MM.1S (cell line): Measurements from ENCODE around the gene NME4.

Experiments used
- DNase-seq: peaks from one replicate; pipeline ENCODE4 v3.0.0-alpha.2; 2015
- H2AFZ ChIP-seq: fragments of 300-600 bp; sonication (generic); 2 replicates; pipeline ENCODE4 v1.6.0; 2016; ENCODE audit warnings: antibody characterized with exemption, low read length
- H3F3A ChIP-seq: fragments of 300-600 bp; sonication (generic); 2 replicates; pipeline ENCODE4 v1.6.1; 2016; ENCODE audit warnings: mild to moderate bottlenecking, antibody characterized with exemption, low read length, moderate library complexity, mixed read lengths; ENCODE audit not compliant: insufficient read depth
- H3K27ac ChIP-seq: fragments of 300-600 bp; sonication (generic); 2 replicates; pipeline ENCODE4 v1.5.1; 2016; ENCODE audit warnings: mild to moderate bottlenecking, low read length
- H3K27me3 ChIP-seq: fragments of 300-600 bp; sonication (generic); replicated peaks from 2 replicates; pipeline ENCODE4 v1.6.0; 2016; ENCODE audit warnings: low read length; ENCODE audit not compliant: insufficient read depth
- H3K36me3 ChIP-seq: fragments of 300-600 bp; sonication (generic); replicated peaks from 2 replicates; pipeline ENCODE4 v1.6.1; 2016; ENCODE audit warnings: mild to moderate bottlenecking, low read length, mixed read lengths; ENCODE audit not compliant: insufficient read depth
- H3K4me1 ChIP-seq: fragments of 300-600 bp; sonication (generic); 2 replicates; pipeline ENCODE4 v1.6.1; 2016; ENCODE audit warnings: low read length, mixed read lengths
- H3K4me2 ChIP-seq: fragments of 300-600 bp; sonication (generic); 2 replicates; pipeline ENCODE4 v1.6.0; 2016; ENCODE audit warnings: low read depth, low read length
- H3K4me3 ChIP-seq: fragments of 300-600 bp; sonication (generic); 2 replicates; pipeline ENCODE4 v1.5.1; 2016; ENCODE audit warnings: low read length, mixed read lengths
- H3K79me2 ChIP-seq: fragments of 300-600 bp; sonication (generic); 2 replicates; pipeline ENCODE4 v1.6.1; 2016; ENCODE audit warnings: mixed run types, low read length, mixed read lengths
- H3K9ac ChIP-seq: fragments of 300-600 bp; sonication (generic); 2 replicates; pipeline ENCODE4 v1.6.1; 2016; ENCODE audit warnings: low read length, mixed read lengths
- H3K9me2 ChIP-seq: fragments of 300-600 bp; sonication (generic); replicated peaks from 2 replicates; pipeline ENCODE4 v1.6.1; 2016; ENCODE audit warnings: mild to moderate bottlenecking, low read length, mixed read lengths; ENCODE audit not compliant: insufficient read depth
- H3K9me3 ChIP-seq: fragments of 300-600 bp; sonication (generic); replicated peaks from 2 replicates; pipeline ENCODE4 v1.6.1; 2016; ENCODE audit warnings: mild to moderate bottlenecking, low read length, mixed read lengths; ENCODE audit not compliant: insufficient read depth
- H4K20me1 ChIP-seq: fragments of 300-600 bp; sonication (generic); 2 replicates; pipeline ENCODE4 v1.6.1; 2016; ENCODE audit warnings: mild to moderate bottlenecking, low read length, moderate library complexity, mixed read lengths; ENCODE audit not compliant: insufficient read depth
- EZH2 ChIP-seq: fragments of 300-600 bp; sonication (generic); optimal IDR thresholded peaks from 2 replicates; pipeline ENCODE3; 2017; ENCODE audit warnings: low read depth, mild to moderate bottlenecking, antibody characterized with exemption, low read length, mixed read lengths
- EZH2phosphoT487 ChIP-seq: fragments of 300-600 bp; sonication (generic); IDR thresholded peaks from 2 replicates; pipeline ENCODE4 v1.6.1; 2018; ENCODE audit warnings: antibody characterized with exemption, low read length
- TF ChIP-seq, protein P1 (sequence below): fragments of 300-600 bp; sonication (generic); IDR thresholded peaks from 2 replicates; pipeline ENCODE4 v1.5.1; 2016; ENCODE audit warnings: antibody characterized with exemption, low read length, mixed read lengths

The NME4 gene

GRCh38 chr16:426115-426905, 29.3 kb downstream of the NME4 start:
- Histone ChIP-seq H3K79me2 (peaks cover 42% of the 10 kb centered on the region), H3K4me2 (peak overlapping the region; percentile 97), H3K27me3 (peaks cover 10% of the 10 kb centered on the region; the same call in 1 of the 2 replicates), H3K4me1 (peaks cover 12% of the 10 kb centered on the region), H3K9me3 (no peaks in the 10 kb centered on the region), H4K20me1 (no peaks in the 10 kb centered on the region), H3F3A (no peaks in the 10 kb centered on the region), H3K27ac (no peak overlapping the region), H3K4me3 (peak overlapping the region; percentile 72), H3K9me2 (no peaks in the 10 kb centered on the region), H3K36me3 (no peaks in the 10 kb centered on the region), H3K9ac (peak overlapping the region; percentile 40; the same call in 1 of the 2 replicates), H2AFZ (peak overlapping the region; percentile 46)
- TF ChIP-seq, protein P1, sequence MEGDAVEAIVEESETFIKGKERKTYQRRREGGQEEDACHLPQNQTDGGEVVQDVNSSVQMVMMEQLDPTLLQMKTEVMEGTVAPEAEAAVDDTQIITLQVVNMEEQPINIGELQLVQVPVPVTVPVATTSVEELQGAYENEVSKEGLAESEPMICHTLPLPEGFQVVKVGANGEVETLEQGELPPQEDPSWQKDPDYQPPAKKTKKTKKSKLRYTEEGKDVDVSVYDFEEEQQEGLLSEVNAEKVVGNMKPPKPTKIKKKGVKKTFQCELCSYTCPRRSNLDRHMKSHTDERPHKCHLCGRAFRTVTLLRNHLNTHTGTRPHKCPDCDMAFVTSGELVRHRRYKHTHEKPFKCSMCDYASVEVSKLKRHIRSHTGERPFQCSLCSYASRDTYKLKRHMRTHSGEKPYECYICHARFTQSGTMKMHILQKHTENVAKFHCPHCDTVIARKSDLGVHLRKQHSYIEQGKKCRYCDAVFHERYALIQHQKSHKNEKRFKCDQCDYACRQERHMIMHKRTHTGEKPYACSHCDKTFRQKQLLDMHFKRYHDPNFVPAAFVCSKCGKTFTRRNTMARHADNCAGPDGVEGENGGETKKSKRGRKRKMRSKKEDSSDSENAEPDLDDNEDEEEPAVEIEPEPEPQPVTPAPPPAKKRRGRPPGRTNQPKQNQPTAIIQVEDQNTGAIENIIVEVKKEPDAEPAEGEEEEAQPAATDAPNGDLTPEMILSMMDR: no peak
- TF ChIP-seq EZH2 (no peak), EZH2phosphoT487 (no peak)
- peak; percentile 10 for DNase-seq

DNA sequence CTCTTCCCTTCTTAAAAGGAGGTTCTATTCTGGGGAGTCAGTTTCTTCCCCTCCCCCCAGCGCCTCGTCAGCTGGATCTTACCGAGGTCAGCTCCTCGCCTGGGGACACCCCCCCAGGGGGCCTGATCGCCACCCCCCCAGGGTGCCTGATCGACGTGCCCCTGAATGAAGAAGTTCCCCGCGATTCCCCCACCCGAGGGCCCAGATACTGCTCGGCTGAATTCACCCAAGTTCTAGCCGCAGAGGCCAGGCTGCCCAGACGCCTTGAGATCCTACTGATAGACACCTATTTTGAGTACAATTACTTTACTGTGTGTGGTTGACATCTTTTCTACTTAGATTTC, 29.9 kb downstream of the NME4 start:
- H3K79me2 ChIP-seq: peaks cover 42% of the 10 kb centered on the region
- no peaks in the 10 kb centered on the region for H3K36me3 ChIP-seq
- H3K9me2 ChIP-seq: no peaks in the 10 kb centered on the region
- H3K9me3 ChIP-seq: no peaks in the 10 kb centered on the region
- H4K20me1 ChIP-seq: no peaks in the 10 kb centered on the region
- TF ChIP-seq, protein P1: no peak
- no peak for TF ChIP-seq EZH2
- TF ChIP-seq EZH2phosphoT487: no peak
- no peak for DNase-seq
- no peak overlapping the region for H3K27ac ChIP-seq
- no peak overlapping the region for H2AFZ ChIP-seq
- H3F3A ChIP-seq: no peaks in the 10 kb centered on the region
- peak overlapping the region; percentile 97 for H3K4me2 ChIP-seq
- peaks cover 10% of the 10 kb centered on the region; the same call in 1 of the 2 replicates for H3K27me3 ChIP-seq
- H3K4me1 ChIP-seq: peaks cover 12% of the 10 kb centered on the region
- H3K9ac ChIP-seq: peak overlapping the region; percentile 40; the same call in 1 of the 2 replicates
- peak overlapping the region; percentile 72; the same call in 1 of the 2 replicates for H3K4me3 ChIP-seq

GRCh38 chr16:427250-427649, 30.3 kb downstream of the NME4 start:
- TF ChIP-seq EZH2phosphoT487 (no peak), EZH2 (no peak)
- TF ChIP-seq, protein P1: no peak
- peaks cover 42% of the 10 kb centered on the region for H3K79me2 ChIP-seq
- DNase-seq: no peak
- no peaks in the 10 kb centered on the region for H4K20me1 ChIP-seq
- H3K9me3 ChIP-seq: no peaks in the 10 kb centered on the region
- no peaks in the 10 kb centered on the region for H3K36me3 ChIP-seq
- H2AFZ ChIP-seq: no peak overlapping the region
- H3K4me1 ChIP-seq: peaks cover 12% of the 10 kb centered on the region
- no peaks in the 10 kb centered on the region for H3F3A ChIP-seq
- peak overlapping the region; percentile 97 for H3K4me2 ChIP-seq
- H3K27ac ChIP-seq: no peak overlapping the region
- H3K9me2 ChIP-seq: no peaks in the 10 kb centered on the region
- peaks cover 10% of the 10 kb centered on the region; the same call in 1 of the 2 replicates for H3K27me3 ChIP-seq
- H3K9ac ChIP-seq: no peak overlapping the region
- H3K4me3 ChIP-seq: no peak overlapping the region
